ENCODE results near the gene CNKSR2. TPM values are rescaled to one million over a fixed set of nuclear protein-coding genes. Genes with fewer than 3 reads are reported as not detected.

The CNKSR2 gene
- total and polyA plus RNA-seq, 8 donors: 0.58 to 33.8 (median 4.2) TPM

DNA sequence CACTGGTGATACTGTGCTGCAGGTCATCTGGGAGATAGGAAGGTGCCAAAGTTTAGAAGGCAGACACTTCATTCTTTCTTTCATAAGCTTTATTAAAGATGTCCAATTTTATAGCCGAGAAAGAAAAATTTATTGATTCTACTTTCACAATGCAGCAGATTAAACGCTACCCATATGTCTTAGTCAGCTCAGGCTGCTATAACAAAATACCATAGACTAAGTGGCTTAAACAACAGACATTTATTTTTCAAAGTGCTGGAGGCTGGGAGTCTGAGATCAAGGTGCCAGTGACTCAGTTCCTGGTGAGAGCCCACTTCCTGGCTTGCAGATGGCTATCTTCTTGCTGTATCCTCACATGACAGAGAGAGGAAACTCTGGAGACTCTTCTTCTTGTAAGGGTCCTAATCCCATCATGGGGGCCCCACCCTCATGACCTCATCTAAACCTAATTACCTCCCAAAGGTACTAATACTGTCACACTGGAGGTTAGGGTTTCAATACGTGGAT is 317.3 kb downstream of the CNKSR2 start:
- no peaks in the 10 kb centered on the region for H3K36me3 ChIP-seq
- intact Hi-C loops (cut with DNase I; ENCODE audit: low total_unique reads): no loop called here
- H3K27me3 ChIP-seq: no peaks in the 10 kb centered on the region
- 80 to 93% (median 87%) methylated on average over 3 of the region's 3 CpGs for WGBS, 5 donors
- no peaks in the 10 kb centered on the region for H3K4me1 ChIP-seq
- DNase-seq: no peak
- no peak overlapping the region for H3K27ac ChIP-seq
- H3K4me3 ChIP-seq: no peak overlapping the region
- H3K9me3 ChIP-seq: no peaks in the 10 kb centered on the region
- TF ChIP-seq EP300 (IDR thresholded peaks at IDR 0.05): no peak
- no peak for TF ChIP-seq POLR2AphosphoS5 (IDR thresholded peaks at IDR 0.05)
- TF ChIP-seq, protein P1, sequence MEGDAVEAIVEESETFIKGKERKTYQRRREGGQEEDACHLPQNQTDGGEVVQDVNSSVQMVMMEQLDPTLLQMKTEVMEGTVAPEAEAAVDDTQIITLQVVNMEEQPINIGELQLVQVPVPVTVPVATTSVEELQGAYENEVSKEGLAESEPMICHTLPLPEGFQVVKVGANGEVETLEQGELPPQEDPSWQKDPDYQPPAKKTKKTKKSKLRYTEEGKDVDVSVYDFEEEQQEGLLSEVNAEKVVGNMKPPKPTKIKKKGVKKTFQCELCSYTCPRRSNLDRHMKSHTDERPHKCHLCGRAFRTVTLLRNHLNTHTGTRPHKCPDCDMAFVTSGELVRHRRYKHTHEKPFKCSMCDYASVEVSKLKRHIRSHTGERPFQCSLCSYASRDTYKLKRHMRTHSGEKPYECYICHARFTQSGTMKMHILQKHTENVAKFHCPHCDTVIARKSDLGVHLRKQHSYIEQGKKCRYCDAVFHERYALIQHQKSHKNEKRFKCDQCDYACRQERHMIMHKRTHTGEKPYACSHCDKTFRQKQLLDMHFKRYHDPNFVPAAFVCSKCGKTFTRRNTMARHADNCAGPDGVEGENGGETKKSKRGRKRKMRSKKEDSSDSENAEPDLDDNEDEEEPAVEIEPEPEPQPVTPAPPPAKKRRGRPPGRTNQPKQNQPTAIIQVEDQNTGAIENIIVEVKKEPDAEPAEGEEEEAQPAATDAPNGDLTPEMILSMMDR (IDR thresholded peaks at IDR 0.05): no peak
- TF ChIP-seq POLR2A (IDR thresholded peaks at IDR 0.05): no peak

DNA sequence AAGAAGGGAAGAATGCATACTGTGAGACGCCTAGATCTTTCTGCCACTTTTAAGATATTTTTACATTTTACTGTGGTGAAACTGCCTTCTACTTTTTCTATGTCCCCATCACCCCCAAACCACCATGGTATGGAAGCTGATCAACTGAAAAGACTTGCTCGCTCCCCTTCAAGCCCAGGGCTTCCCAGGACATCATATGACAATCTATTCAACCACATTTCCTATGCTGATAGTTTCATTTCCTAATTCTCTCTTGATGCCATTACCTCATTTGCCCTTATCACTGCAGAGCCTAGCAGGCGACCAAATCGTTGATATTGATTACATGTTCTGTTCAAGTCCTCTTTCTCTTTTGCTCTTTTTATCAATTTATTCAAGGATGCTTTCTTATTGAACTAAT is 324.1 kb downstream of the CNKSR2 start:
- no peak overlapping the region for H3K4me3 ChIP-seq
- H3K9me3 ChIP-seq: no peaks in the 10 kb centered on the region
- WGBS, 5 donors: 69 to 87% (median 83%) methylated on average over 4 of the region's 4 CpGs

DNA sequence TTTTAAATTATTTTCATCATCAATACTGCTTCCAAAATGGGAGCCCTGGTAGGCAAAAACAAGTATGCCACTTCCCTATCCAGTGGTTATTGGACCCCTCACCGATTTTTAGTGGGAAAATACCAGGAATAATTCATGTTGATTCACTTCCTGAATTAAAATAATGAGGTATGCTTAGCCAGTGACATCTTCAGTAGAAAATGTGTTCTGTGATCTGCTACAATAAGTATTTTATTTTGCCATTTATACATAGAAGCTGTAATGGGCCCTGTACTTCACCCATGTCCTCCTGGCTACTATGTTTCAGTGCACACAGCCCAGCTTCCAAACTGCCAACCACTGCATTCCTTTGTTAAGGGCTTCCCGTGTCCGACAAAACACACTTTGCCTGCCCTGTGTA is 324.9 kb downstream of the CNKSR2 start:
- no peaks in the 10 kb centered on the region for H3K4me1 ChIP-seq
- H3K27me3 ChIP-seq: no peaks in the 10 kb centered on the region
- no peak overlapping the region for H3K27ac ChIP-seq
- H3K36me3 ChIP-seq: no peaks in the 10 kb centered on the region
- no peak for TF ChIP-seq EP300 (IDR thresholded peaks at IDR 0.05)
- TF ChIP-seq POLR2AphosphoS5 (IDR thresholded peaks at IDR 0.05): no peak
- TF ChIP-seq, protein P1 (IDR thresholded peaks at IDR 0.05): no peak
- TF ChIP-seq POLR2A (IDR thresholded peaks at IDR 0.05): no peak
- no peak overlapping the region for H3K4me3 ChIP-seq
- H3K9me3 ChIP-seq: no peaks in the 10 kb centered on the region
- WGBS, 5 donors: 53 to 64% (median 59%) methylated on average over 3 of the region's 3 CpGs
- intact Hi-C loops (cut with DNase I; ENCODE audit: low total_unique reads): no loop called here
- no peak for DNase-seq

More for the DNA sequence above, 324.1 kb downstream of the CNKSR2 start:
- H3K4me1 ChIP-seq: no peaks in the 10 kb centered on the region
- DNase-seq: no peak
- no peaks in the 10 kb centered on the region for H3K36me3 ChIP-seq
- H3K27ac ChIP-seq: no peak overlapping the region
- no peaks in the 10 kb centered on the region for H3K27me3 ChIP-seq
- TF ChIP-seq, protein P1 (IDR thresholded peaks at IDR 0.05): no peak
- intact Hi-C loops (cut with DNase I; ENCODE audit: low total_unique reads): no loop called here

DNA sequence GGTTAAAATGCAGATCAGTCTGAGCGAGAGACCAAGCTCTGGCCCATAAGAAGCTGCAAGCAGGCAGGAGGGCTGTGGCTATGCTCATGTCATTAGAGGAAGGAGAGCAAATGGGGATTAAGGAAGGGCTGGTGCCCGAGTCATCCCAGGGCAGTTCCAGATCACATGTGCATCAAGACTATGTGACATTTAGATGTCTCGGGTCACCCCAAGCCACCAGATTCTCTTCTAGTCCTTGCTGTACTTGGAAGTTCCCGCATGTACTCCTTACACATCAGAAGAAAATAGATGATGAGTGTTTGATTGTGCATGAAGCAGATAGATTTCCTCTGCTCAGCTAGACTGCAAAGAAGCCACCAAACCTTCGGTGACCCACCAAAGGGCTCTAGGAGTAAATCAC is 326.1 kb downstream of the CNKSR2 start:
- no peak for DNase-seq
- H3K4me3 ChIP-seq: no peak overlapping the region
- no peak overlapping the region for H3K27ac ChIP-seq
- no peaks in the 10 kb centered on the region for H3K4me1 ChIP-seq
- H3K27me3 ChIP-seq: no peaks in the 10 kb centered on the region
- 74 to 92% (median 87%) methylated on average over 5 of the region's 5 CpGs for WGBS, 5 donors
- intact Hi-C loops (cut with DNase I; ENCODE audit: low total_unique reads): no loop called here
- no peaks in the 10 kb centered on the region for H3K36me3 ChIP-seq
- TF ChIP-seq EP300 (IDR thresholded peaks at IDR 0.05) (no peak), POLR2A (IDR thresholded peaks at IDR 0.05) (no peak), POLR2AphosphoS5 (IDR thresholded peaks at IDR 0.05) (no peak)
- TF ChIP-seq, protein P1 (IDR thresholded peaks at IDR 0.05): no peak
- H3K9me3 ChIP-seq: no peaks in the 10 kb centered on the region
